Omental fat pad (tissue), 4 donors: ENCODE measurements around the gene AFF2. TPM values are rescaled to one million over a fixed set of nuclear protein-coding genes. Genes with fewer than 3 reads are reported as not detected.
"Not testable (repeated sequence)": the region's sequence is repeated elsewhere in the genome, so short reads cannot be mapped to it uniquely, and the experiment has no call there.

Experiments
- ATAC-seq: fragments of 150-250 bp; one replicate; pipeline ENCODE4 v1.9.1; 2016; ENCODE audit warnings: mild to moderate bottlenecking, moderate library complexity; ENCODE audit not compliant: low FRiP score
- DNase-seq: peaks from one replicate; pipeline ENCODE4 v3.0.0-alpha.2; 2019; ENCODE audit warnings: low spot score
- total RNA-seq, 4 donors: library from RNA; depleted of rRNA; stranded (reverse); fragments of >200 nt; gene quantifications; one replicate each; pipeline ENCODE4 v1.1.0, GENCODE V29; 2016
- TF ChIP-seq, protein P1 (sequence below), 3 donors: fragments of 450-650 bp; IDR thresholded peaks; one replicate each; pipeline ENCODE4 v1.5.1; 2016 to 2017; ENCODE audit warnings: antibody characterized with exemption in 3 of 3, mild to moderate bottlenecking in 3 of 3, moderate library complexity in 2 of 3

AFF2 gene
- total RNA-seq, 4 donors from 2014 or later: 5.7 to 16.7 (median 12.3) TPM

DNA sequence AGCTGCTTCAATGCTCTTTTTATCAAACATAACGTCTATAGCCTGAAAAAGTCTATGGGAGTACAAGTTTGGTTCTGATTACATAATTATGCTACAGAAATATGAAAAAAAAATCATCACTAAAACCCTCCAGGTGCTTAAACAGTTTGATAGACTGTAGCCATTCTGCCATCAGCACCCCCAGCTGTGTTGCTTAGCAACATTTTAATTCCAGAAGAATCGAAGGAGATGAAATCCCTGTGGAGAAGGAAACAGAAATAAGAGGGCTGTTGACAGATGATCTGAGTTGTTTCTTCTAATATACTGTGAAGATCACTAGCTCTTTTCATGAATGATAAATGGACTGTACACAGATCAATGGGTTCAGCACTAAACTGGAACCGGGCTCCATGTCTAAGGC lies 402.8 kb downstream of the AFF2 start:
- TF ChIP-seq, protein P1, sequence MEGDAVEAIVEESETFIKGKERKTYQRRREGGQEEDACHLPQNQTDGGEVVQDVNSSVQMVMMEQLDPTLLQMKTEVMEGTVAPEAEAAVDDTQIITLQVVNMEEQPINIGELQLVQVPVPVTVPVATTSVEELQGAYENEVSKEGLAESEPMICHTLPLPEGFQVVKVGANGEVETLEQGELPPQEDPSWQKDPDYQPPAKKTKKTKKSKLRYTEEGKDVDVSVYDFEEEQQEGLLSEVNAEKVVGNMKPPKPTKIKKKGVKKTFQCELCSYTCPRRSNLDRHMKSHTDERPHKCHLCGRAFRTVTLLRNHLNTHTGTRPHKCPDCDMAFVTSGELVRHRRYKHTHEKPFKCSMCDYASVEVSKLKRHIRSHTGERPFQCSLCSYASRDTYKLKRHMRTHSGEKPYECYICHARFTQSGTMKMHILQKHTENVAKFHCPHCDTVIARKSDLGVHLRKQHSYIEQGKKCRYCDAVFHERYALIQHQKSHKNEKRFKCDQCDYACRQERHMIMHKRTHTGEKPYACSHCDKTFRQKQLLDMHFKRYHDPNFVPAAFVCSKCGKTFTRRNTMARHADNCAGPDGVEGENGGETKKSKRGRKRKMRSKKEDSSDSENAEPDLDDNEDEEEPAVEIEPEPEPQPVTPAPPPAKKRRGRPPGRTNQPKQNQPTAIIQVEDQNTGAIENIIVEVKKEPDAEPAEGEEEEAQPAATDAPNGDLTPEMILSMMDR (IDR thresholded peaks at IDR 0.05): no peak
- DNase-seq (no peak), ATAC-seq (no peak)

DNA sequence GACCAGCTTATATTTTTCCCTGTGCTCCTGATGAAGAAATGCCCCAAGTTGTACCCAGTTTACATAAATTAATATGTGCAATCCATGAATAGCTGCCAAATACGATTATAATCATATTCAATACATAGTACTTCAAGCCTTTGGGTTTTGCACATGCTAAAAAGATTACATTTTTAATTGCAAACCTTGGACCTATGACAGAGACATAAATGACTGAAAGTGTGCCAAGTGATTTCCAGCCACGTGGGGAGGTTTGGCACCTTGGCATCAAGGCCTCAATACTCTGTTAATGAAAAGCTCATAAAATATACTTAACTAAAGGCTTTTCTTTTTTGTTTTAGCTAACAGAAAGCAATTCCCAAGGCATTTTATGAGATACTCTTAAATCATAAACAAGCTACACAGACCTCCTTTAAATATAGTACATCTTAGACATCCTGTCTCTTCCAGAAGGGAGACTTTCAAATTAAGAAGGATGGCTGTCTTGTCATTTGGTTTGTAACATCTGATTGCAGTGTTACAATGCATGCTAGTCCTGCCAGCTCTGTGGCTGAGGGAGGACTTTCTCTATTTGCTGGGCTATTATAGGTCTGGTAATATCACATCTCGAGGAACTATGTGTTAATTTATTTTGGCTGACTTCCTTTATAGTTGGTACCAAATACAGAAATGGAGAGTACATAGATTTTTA lies 404.1 kb downstream of the AFF2 start:
- no peak for ATAC-seq
- DNase-seq: no peak
- TF ChIP-seq, protein P1 (IDR thresholded peaks at IDR 0.05): no peak

DNA sequence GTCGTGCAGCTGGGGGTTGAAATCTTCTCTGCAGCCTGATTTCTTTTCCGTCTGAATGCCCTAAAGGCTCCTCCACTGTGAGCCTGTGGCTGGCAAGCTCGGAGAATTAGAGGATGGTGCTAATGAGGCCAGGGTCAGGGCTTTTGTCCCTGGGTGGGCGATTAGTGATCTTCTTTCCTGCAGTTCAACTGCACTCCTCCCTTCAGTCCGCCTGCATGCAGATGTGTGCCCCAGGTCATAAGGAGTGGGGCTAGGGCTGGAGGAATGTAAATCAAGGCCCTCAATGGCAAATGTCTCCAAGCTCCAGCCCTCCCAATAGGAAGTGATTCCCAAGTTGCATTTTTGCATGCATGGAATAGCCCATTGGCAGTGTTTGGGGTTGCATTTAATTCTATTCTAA lies 405.0 kb downstream of the AFF2 start:
- ATAC-seq (no peak), DNase-seq (no peak)
- TF ChIP-seq, protein P1 (IDR thresholded peaks at IDR 0.05): no peak

DNA sequence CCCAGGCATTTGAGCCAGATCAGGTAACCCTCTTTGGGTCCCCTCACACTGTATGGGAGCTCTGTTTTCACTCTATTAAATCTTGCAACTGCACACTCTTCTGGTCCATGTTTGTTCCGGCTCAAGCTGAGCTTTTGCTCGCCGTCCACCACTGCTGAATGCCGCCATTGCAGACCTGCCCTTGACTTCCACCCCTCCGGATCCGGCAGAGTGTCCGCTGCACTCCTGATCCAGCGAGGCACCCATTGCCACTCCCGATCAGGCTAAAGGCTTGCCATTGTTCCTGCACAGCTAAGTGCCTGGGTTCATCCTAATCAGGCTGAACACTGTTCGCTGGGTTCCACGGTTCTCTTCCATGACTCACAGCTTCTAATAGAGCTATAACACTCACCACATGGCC lies 406.2 kb downstream of the AFF2 start:
- not testable (repeated sequence) for DNase-seq

DNA sequence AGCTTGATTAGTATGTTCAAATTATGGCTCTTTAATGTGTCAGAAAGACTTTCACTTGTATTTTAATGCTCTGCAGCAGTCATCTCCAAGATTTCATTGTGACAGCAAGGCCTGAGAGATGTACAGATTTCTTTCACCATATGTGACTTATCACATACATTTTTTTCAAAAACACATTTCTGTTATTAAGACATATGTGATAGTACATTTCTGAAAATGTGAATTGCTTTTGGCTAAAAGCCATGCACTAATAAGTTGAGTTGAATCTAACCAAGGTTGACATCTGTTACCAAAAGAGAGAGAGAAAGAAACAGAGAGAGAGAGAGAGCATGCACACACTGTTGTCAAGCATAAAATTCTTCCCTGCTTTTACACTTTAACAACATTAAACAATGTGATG lies 409.3 kb downstream of the AFF2 start:
- TF ChIP-seq, protein P1 (IDR thresholded peaks at IDR 0.05): no peak
- ATAC-seq: no peak
- DNase-seq: no peak

More for the DNA sequence above, 406.2 kb downstream of the AFF2 start:
- ATAC-seq: not testable (repeated sequence)

DNA sequence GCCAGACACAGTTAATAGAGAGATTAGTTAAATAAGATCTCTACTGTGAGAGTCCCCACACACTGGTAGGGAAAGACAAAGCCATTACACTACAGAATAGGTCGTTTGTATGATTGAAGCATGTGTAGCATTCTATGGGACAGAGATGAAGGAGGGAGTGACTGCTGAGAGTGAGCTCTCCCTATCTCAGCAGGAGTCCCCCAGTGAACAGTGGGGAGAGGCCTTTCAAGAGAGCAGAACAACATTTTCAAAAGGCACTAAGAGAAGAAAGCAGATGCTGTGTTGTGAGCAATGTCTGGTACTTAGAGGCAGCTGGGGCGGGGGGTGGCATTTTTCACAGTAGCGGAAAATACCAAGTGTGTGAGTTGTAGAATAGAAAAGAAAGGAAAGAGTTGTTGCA lies 413.6 kb downstream of the AFF2 start:
- ATAC-seq (no peak), DNase-seq (no peak)
- TF ChIP-seq, protein P1 (IDR thresholded peaks at IDR 0.05): no peak

DNA sequence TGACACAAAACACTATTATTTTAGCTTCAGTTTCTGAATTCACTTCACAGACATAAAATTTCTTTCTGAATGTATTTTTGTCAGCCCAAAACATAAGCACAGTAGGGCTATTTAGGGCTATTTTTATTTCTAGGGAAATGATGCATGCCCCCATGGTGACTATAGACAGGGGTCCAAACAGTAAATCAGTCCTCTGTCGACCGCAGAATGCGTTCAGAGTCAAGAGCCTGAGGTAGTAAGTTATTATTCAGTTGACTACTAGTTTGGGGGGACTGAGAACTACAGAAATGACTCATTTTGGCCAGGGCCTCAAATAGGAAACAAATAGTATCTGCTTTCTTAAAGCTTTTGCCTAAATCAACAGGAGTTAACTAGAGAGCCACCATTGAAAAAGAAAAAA lies 414.4 kb downstream of the AFF2 start:
- ATAC-seq: no peak
- DNase-seq: no peak
- TF ChIP-seq, protein P1 (IDR thresholded peaks at IDR 0.05): no peak
